GM12878 (cell line): ENCODE measurements around the gene ADARB1. TPM values are rescaled to one million over a fixed set of nuclear protein-coding genes. Genes with fewer than 3 reads are reported as not detected.

Experiments
- ATAC-seq: fragments of 200-7000 bp; cut with Tn5 transposase; 3 replicates; pipeline ENCODE4 v1.9.1; 2020; ENCODE audit warnings: mild to moderate bottlenecking, moderate library complexity
- BruUV-seq: library from RNA; stranded (reverse); fragments of 400-500 nt; replicated peaks from 2 replicates; lab custom pipeline; 2021; lab: Mats Ljungman, UMichigan
- CTCF ChIA-PET: fragments of 300-600 bp; sonication (Branson Sonifier 250); formaldehyde crosslinking; extraction: SDS; loops from one replicate; lab custom pipeline; 2021; ENCODE audit warnings: inconsistent platforms; lab: Yijun Ruan, JAX
- POLR2A ChIA-PET: fragments of 350-600 bp; formaldehyde crosslinking; extraction: SDS; loops from one replicate; lab custom pipeline; 2021; ENCODE audit warnings: inconsistent platforms; lab: Charles Lee
- RAD21 ChIA-PET: fragments of 300-600 bp; sonication (Branson Sonifier 250); formaldehyde crosslinking; loops from one replicate; lab custom pipeline; 2023; ENCODE audit warnings: antibody characterized with exemption; ENCODE audit not compliant: unreplicated experiment; lab: Charles Lee
- SMC1A ChIA-PET: fragments of 300-600 bp; sonication (Branson Sonifier 250); formaldehyde crosslinking; loops from one replicate; lab custom pipeline; 2023; ENCODE audit not compliant: unreplicated experiment, uncharacterized antibody; lab: Charles Lee
- DNase-seq: peaks from one replicate; pipeline ENCODE4 v3.0.0-alpha.2; 2011; ENCODE audit warnings: low read depth, low spot score
- FAIRE-seq: peaks from 3 replicates; lab custom pipeline; 2011; peaks lifted over from hg19 to GRCh38; lab: Jason Lieb, UNC
- H2AFZ ChIP-seq: 2 replicates; pipeline ENCODE4 v1.6.0; 2011; ENCODE audit warnings: low read depth, low read length, control low read depth; ENCODE audit not compliant: control insufficient read depth
- H3K27ac ChIP-seq: 2 replicates; pipeline ENCODE4 v1.5.1; 2011; ENCODE audit warnings: control low read depth; ENCODE audit not compliant: control insufficient read depth, insufficient read depth
- H3K27me3 ChIP-seq, 2 experiments: replicated peaks in 1 of 2; 2 replicates each; pipeline versions ENCODE4 v1.6.0 to v1.6.1; 2011; ENCODE audit warnings: low read length in 1 of 2; ENCODE audit not compliant: control insufficient read depth in 2 of 2, insufficient read depth in 2 of 2
- H3K36me3 ChIP-seq, 2 experiments: 2 replicates each; pipeline ENCODE4 v1.5.1; 2011; ENCODE audit warnings: low read length in 1 of 2; ENCODE audit not compliant: control insufficient read depth in 2 of 2, insufficient read depth in 2 of 2
- H3K4me1 ChIP-seq: 2 replicates; pipeline ENCODE4 v1.6.1; 2011; ENCODE audit warnings: mild to moderate bottlenecking, low read length, moderate library complexity, mixed read lengths; ENCODE audit not compliant: control insufficient read depth, insufficient read depth
- H3K4me2 ChIP-seq: 2 replicates; pipeline ENCODE4 v1.6.0; 2011; ENCODE audit warnings: control low read depth; ENCODE audit not compliant: control insufficient read depth, insufficient read depth
- H3K4me3 ChIP-seq: fragments of 200-600 bp; sonication (generic); 2 replicates; pipeline ENCODE4 v1.5.1; 2016
- H3K79me2 ChIP-seq: 2 replicates; pipeline ENCODE4 v1.6.0; 2011; ENCODE audit warnings: low read length; ENCODE audit not compliant: control insufficient read depth, insufficient read depth
- H3K9ac ChIP-seq: 2 replicates; pipeline ENCODE4 v1.8.0; 2011; ENCODE audit warnings: low read length, control low read depth, mixed read lengths; ENCODE audit not compliant: control insufficient read depth, insufficient read depth
- H3K9me3 ChIP-seq: replicated peaks from 3 replicates; pipeline ENCODE4 v1.5.1; 2011; ENCODE audit warnings: mild to moderate bottlenecking, low read length; ENCODE audit not compliant: control insufficient read depth, insufficient read depth
- H4K20me1 ChIP-seq: 2 replicates; pipeline ENCODE4 v1.6.0; 2011; ENCODE audit not compliant: control insufficient read depth, insufficient read depth
- CREM ChIP-seq: IDR thresholded peaks from 2 replicates; pipeline ENCODE4 v1.6.1; 2014; ENCODE audit warnings: antibody characterized with exemption, low read depth
- EGR1 ChIP-seq, 2 experiments: IDR thresholded peaks; 1 replicate in 1 of 2; 2 replicates in 1 of 2; pipeline ENCODE4 v1.6.1; 2011 to 2012; ENCODE audit warnings: low read depth in 2 of 2, low read length in 2 of 2, borderline replicate concordance in 1 of 2, mild to moderate bottlenecking in 1 of 2, moderate library complexity in 1 of 2
- ETV6 ChIP-seq, 2 experiments: fragments of 450-650 bp in 1 of 2; IDR thresholded peaks in 1 of 2; conservative IDR thresholded peaks in 1 of 2; 2 replicates each; pipeline ENCODE4 v1.6.1; 2014; ENCODE audit warnings: antibody characterized with exemption in 1 of 2, borderline replicate concordance in 1 of 2, low read depth in 1 of 2, mild to moderate bottlenecking in 1 of 2, moderate library complexity in 1 of 2
- FOXM1 ChIP-seq: IDR thresholded peaks from 2 replicates; pipeline ENCODE4 v1.6.1; 2012; ENCODE audit warnings: low read depth, mild to moderate bottlenecking, inconsistent platforms, low read length, moderate library complexity
- JUND ChIP-seq: IDR thresholded peaks from 2 replicates; pipeline ENCODE4 v1.6.1; 2012; ENCODE audit warnings: low read depth, mild to moderate bottlenecking, low read length, improper control_type of control experiment, moderate library complexity
- MYB ChIP-seq: fragments of 150-350 bp; IDR thresholded peaks from 2 replicates; pipeline ENCODE4 v1.6.1; 2014; ENCODE audit warnings: mild to moderate bottlenecking, low read depth, low read length, borderline replicate concordance
- NBN ChIP-seq: fragments of 450-650 bp; IDR thresholded peaks from 2 replicates; pipeline ENCODE4 v1.6.1; 2016
- NR2F1 ChIP-seq: fragments of 450-650 bp; conservative IDR thresholded peaks from 2 replicates; pipeline ENCODE4 v1.6.1; 2017; ENCODE audit warnings: mild to moderate bottlenecking
- POU2F2 ChIP-seq: IDR thresholded peaks from 3 replicates; pipeline ENCODE4 v1.6.1; 2011; ENCODE audit warnings: low read depth, mild to moderate bottlenecking, low read length, borderline replicate concordance
- RCOR1 ChIP-seq: conservative IDR thresholded peaks from 2 replicates; pipeline ENCODE4 v1.6.1; 2012; ENCODE audit warnings: low read depth, low read length, improper control_type of control experiment
- RUNX3 ChIP-seq: IDR thresholded peaks from 2 replicates; pipeline ENCODE4 v1.6.1; 2012; ENCODE audit warnings: low read length, inconsistent platforms
- SIX5 ChIP-seq: IDR thresholded peaks from 2 replicates; pipeline ENCODE4 v1.6.1; 2011; ENCODE audit warnings: mild to moderate bottlenecking, low read depth, low read length, moderate library complexity; ENCODE audit not compliant: severe bottlenecking
- SMAD5 ChIP-seq: IDR thresholded peaks from 2 replicates; pipeline ENCODE4 v1.6.1; 2016; ENCODE audit warnings: antibody characterized with exemption, low read depth
- SMARCA5 ChIP-seq: fragments of 450-650 bp; IDR thresholded peaks from 2 replicates; pipeline ENCODE4 v1.6.1; 2017; ENCODE audit warnings: mild to moderate bottlenecking
- SMC3 ChIP-seq: IDR thresholded peaks from 2 replicates; pipeline ENCODE4 v1.6.1; 2011; ENCODE audit warnings: low read length, improper control_type of control experiment, borderline replicate concordance
- ZNF384 ChIP-seq: IDR thresholded peaks from 2 replicates; pipeline ENCODE4 v1.6.1; 2012; ENCODE audit warnings: low read depth, mild to moderate bottlenecking, low read length, improper control_type of control experiment, borderline replicate concordance
- ZSCAN29 ChIP-seq: fragments of 450-650 bp; IDR thresholded peaks from 2 replicates; pipeline ENCODE4 v1.6.1; 2017; ENCODE audit warnings: mild to moderate bottlenecking, moderate library complexity
- WGBS: methylation state at CpG from one replicate; pipeline ENCODE4 v1.1.6; 2016; ENCODE audit warnings: low lambda C conversion rate; ENCODE audit not compliant: insufficient replicate concordance, insufficient coverage; ENCODE audit errors: missing lambda C conversion rate; 5-methylcytosine and 5-hydroxymethylcytosine counted together
- in situ Hi-C: fragments of 300-500 bp; cut with MboI; formaldehyde crosslinking; loops from 9 replicates; pipeline ENCODE4 v1.14.3; 2018; ENCODE audit warnings: mixed read lengths
- intact Hi-C: fragments of 100-400 bp; cut with micrococcal nuclease; formaldehyde crosslinking; loops from one replicate; pipeline ENCODE4 v1.14.2; 2022; ENCODE audit not compliant: unreplicated experiment
- polyA plus RNA-seq, 11 experiments: library from polyadenylated mRNA; depleted of rRNA in 4 of 11; unstranded in 6 of 11; stranded (reverse) in 5 of 11; fragments of >200 nt; fragmentation: Nextera tagmentation in 4 of 11; fragmentation: Illumina TruSeq in 1 of 11; extraction: Ambion mirVana in 4 of 11; extraction: Trizol in 1 of 11; gene quantifications; 1 replicate in 1 of 11; 2 replicates in 10 of 11; pipeline versions ENCODE4 v1.2.1 to v1.2.3, GENCODE V29; 2011 to 2016; ENCODE audit warnings: inconsistent platforms in 2 of 11, missing spikeins in 2 of 11, low read depth in 1 of 11
- total RNA-seq, 4 experiments: library from RNA; depleted of rRNA in 3 of 4; stranded (reverse); fragments of >200 nt in 3 of 4; fragmentation: Illumina TruSeq in 1 of 4; extraction: Trizol in 1 of 4; gene quantifications; 2 replicates each; pipeline versions ENCODE4 v1.2.1 to v1.2.3, GENCODE V29; 2013 to 2021
- TF ChIP-seq, protein P1 (sequence below): fragments of 450-650 bp; IDR thresholded peaks from 2 replicates; pipeline ENCODE4 v1.6.1; 2016; ENCODE audit warnings: mild to moderate bottlenecking

The ADARB1 gene
- total and polyA plus RNA-seq, 10 of the 15 experiments (the other 5 are each of a cell fraction or from before 2014, with no cell fraction given): 5.7 to 61.7 (median 25.3) TPM

DNA sequence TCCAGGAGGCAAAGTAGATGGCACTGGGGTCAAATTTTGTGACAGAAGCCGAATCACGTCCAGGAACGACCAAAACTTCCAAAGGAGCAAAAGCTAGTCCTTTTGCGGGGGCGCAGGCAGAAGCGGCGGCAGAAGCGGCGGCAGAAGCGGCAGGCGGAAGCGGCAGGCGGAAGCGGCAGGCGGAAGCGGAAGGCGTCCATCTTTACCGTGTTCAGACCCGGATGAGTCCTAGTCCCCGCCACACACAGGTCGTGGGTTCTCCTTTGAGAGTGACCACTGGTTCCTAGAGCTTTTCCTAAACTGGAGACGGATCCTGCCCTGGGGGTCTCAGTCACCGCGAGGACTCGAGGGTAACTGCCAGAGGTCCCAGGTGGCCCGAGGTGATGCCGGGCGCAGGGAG is 159.7 kb downstream of the ADARB1 start:
- Histone ChIP-seq H3K27ac (no peak overlapping the region), H3K4me2 (no peak overlapping the region), H3K79me2 (no peaks in the 10 kb centered on the region), H3K4me3 (peak overlapping the region; percentile 60), H2AFZ (peak overlapping the region; percentile 47), H4K20me1 (no peaks in the 10 kb centered on the region), H3K36me3 (no peaks in the 10 kb centered on the region), H3K27me3 (no peaks in the 10 kb centered on the region), H3K4me1 (no peaks in the 10 kb centered on the region), H3K9me3 (no peaks in the 10 kb centered on the region), H3K9ac (no peak overlapping the region)
- in situ Hi-C loops: no loop called here
- ChIA-PET RAD21 (interaction anchor here (1.3 kb wide), 1 partner anchor 94 kb away, joined by 3 read pairs; no protein-coding TSS in a partner anchor), SMC1A (interaction anchor here (1.0 kb wide), 1 partner anchor 94 kb away, joined by 3 read pairs; no protein-coding TSS in a partner anchor), POLR2A (no interaction called here), CTCF (interaction anchor here (0.8 kb wide), 1 partner anchor 284 kb away, joined by 3 read pairs; no protein-coding TSS in a partner anchor)
- no peak for ATAC-seq
- intact Hi-C loops: no loop called here
- WGBS: 78% methylated on average over 24 of the region's 28 CpGs
- FAIRE-seq: no peak
- no TSS peak for BruUV-seq
- TF ChIP-seq SMC3 (no peak), EGR1 (IDR thresholded peaks at IDR 0.05; ENCODE audit: borderline replicate concordance in 1 of 2, low read depth in 2 of 2, low read length in 2 of 2) (peak in 1 of 2 experiments; percentile 67; a peak in 1 of 3 replicates), RCOR1 (no peak), ETV6 (conservative IDR thresholded peaks at IDR 0.05 in 1 of 2, IDR thresholded peaks at IDR 0.05 in 1 of 2; ENCODE audit: borderline replicate concordance in 1 of 2, low read depth in 1 of 2) (peak in 1 of 2 experiments; percentile 99; a peak in 2 of 4 replicates), MYB (no peak)
- no peak for DNase-seq

DNA sequence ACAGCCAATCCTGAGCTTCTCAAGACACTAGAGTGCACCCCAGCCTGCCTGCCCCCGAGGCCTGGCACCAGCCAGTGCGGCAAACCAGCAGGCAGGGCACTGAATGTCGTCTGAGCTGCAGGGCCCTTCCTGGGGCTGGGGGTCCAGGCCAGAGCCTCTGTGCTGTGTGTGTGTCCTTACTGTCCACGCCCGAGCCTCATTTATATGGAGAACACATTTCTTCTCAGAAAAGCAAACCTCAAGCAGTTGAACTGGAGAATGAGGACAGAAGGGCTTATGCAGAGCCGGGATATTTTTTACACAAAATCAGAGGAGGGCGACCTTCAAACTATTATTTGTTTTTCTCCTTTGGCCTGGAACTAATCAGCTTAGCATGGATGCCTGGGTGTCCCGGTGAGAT is 160.6 kb downstream of the ADARB1 start:
- BruUV-seq: no TSS peak
- no peaks in the 10 kb centered on the region for H3K27me3 ChIP-seq
- DNase-seq (no peak), FAIRE-seq (no peak), ATAC-seq (no peak)
- no peak overlapping the region for H3K4me3 ChIP-seq
- ChIA-PET SMC1A (no interaction called here), POLR2A (no interaction called here), RAD21 (no interaction called here), CTCF (interaction anchor here (1.8 kb wide), 1 partner anchor 93 kb away, joined by 6 read pairs; no protein-coding TSS in a partner anchor)
- no peaks in the 10 kb centered on the region for H4K20me1 ChIP-seq
- H3K9me3 ChIP-seq: no peaks in the 10 kb centered on the region
- no peaks in the 10 kb centered on the region for H3K36me3 ChIP-seq
- no peak overlapping the region for H3K9ac ChIP-seq
- H3K4me2 ChIP-seq: no peak overlapping the region
- no peak overlapping the region for H3K27ac ChIP-seq
- intact Hi-C loops (loop anchor here (5.0 kb wide), 1 partner anchor 93 kb away; no protein-coding TSS in a partner anchor), in situ Hi-C loops (no loop called here)
- H2AFZ ChIP-seq: no peak overlapping the region
- H3K4me1 ChIP-seq: no peaks in the 10 kb centered on the region
- WGBS: 20% methylated on average over 8 of the region's 8 CpGs
- no peaks in the 10 kb centered on the region for H3K79me2 ChIP-seq
- TF ChIP-seq FOXM1 (no peak), ZNF384 (no peak), RUNX3 (no peak), CREM (no peak), POU2F2 (no peak), NBN (no peak), JUND (no peak), SIX5 (no peak), SMAD5 (no peak), SMARCA5 (no peak), MYB (no peak), ZSCAN29 (no peak), NR2F1 (no peak)
- TF ChIP-seq, protein P1, sequence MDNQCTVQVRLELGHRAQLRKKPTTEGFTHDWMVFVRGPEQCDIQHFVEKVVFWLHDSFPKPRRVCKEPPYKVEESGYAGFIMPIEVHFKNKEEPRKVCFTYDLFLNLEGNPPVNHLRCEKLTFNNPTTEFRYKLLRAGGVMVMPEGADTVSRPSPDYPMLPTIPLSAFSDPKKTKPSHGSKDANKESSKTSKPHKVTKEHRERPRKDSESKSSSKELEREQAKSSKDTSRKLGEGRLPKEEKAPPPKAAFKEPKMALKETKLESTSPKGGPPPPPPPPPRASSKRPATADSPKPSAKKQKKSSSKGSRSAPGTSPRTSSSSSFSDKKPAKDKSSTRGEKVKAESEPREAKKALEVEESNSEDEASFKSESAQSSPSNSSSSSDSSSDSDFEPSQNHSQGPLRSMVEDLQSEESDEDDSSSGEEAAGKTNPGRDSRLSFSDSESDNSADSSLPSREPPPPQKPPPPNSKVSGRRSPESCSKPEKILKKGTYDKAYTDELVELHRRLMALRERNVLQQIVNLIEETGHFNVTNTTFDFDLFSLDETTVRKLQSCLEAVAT: no peak
